Fibroblast of villous mesenchyme (primary cell): ENCODE results near the gene PGA5. TPM values are rescaled to one million over a fixed set of nuclear protein-coding genes. Genes with fewer than 3 reads are reported as not detected.

Source experiments
- DNase-seq: peaks from one replicate; pipeline ENCODE4 v3.0.0-alpha.2; 2010; ENCODE audit warnings: low read depth
- H3K4me3 ChIP-seq: 2 replicates; pipeline ENCODE4 v1.5.1; 2011; ENCODE audit warnings: low read depth, mild to moderate bottlenecking, low read length
- total RNA-seq: library from RNA; depleted of rRNA; stranded (reverse); fragments of >200 nt; gene quantifications from 2 replicates; pipeline ENCODE4 v1.2.3, GENCODE V29; 2012
- TF ChIP-seq, protein P1 (sequence below): IDR thresholded peaks from 2 replicates; pipeline ENCODE4 v1.5.1; 2012; ENCODE audit warnings: low read depth, mild to moderate bottlenecking, low read length; ENCODE audit not compliant: insufficient read depth

PGA5 gene
- total RNA-seq, 1 donor: not detected

DNA sequence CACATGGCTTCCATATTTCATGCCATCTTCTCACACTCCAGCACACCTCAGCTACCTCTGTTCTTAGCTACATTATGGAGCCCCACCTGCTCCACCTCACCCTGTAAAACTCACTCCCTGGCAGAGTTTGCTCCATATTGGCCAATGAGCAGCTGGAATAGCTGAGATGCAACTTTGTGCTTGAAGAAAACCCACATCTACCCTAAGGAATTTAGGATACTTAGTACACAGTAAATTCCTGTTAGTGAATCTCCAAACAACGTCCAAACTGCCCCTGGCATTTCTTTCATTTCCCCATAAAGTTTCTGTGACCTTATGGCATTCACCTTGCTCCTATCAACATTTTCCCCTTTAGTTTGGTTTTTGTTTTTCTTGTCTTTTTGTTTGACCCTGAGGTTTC lies 56.4 kb downstream of the PGA5 start:
- no peak for DNase-seq
- no peak overlapping the region for H3K4me3 ChIP-seq
- TF ChIP-seq, protein P1, sequence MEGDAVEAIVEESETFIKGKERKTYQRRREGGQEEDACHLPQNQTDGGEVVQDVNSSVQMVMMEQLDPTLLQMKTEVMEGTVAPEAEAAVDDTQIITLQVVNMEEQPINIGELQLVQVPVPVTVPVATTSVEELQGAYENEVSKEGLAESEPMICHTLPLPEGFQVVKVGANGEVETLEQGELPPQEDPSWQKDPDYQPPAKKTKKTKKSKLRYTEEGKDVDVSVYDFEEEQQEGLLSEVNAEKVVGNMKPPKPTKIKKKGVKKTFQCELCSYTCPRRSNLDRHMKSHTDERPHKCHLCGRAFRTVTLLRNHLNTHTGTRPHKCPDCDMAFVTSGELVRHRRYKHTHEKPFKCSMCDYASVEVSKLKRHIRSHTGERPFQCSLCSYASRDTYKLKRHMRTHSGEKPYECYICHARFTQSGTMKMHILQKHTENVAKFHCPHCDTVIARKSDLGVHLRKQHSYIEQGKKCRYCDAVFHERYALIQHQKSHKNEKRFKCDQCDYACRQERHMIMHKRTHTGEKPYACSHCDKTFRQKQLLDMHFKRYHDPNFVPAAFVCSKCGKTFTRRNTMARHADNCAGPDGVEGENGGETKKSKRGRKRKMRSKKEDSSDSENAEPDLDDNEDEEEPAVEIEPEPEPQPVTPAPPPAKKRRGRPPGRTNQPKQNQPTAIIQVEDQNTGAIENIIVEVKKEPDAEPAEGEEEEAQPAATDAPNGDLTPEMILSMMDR: no peak

DNA sequence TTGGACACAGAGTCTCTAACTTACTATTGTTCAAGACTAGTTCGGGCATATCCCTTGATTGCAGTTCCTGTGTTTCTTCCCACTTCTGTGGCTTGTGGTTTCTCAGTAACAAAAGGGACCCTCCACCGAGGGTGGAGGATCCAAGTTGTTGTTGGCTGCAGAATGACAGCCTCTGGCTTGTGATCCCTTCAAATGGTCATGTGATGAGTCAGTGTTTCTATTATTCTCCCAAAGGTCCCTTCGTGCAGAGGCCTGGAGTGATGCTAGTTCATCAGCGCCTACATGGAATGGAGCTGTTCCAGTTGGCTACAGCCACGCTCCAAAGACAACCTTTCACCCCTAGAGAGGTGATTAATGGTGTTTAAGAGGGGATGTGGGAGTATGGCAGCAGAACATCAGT lies 56.8 kb downstream of the PGA5 start:
- TF ChIP-seq, protein P1: no peak
- no peak overlapping the region for H3K4me3 ChIP-seq
- peak; percentile 76 for DNase-seq

DNA sequence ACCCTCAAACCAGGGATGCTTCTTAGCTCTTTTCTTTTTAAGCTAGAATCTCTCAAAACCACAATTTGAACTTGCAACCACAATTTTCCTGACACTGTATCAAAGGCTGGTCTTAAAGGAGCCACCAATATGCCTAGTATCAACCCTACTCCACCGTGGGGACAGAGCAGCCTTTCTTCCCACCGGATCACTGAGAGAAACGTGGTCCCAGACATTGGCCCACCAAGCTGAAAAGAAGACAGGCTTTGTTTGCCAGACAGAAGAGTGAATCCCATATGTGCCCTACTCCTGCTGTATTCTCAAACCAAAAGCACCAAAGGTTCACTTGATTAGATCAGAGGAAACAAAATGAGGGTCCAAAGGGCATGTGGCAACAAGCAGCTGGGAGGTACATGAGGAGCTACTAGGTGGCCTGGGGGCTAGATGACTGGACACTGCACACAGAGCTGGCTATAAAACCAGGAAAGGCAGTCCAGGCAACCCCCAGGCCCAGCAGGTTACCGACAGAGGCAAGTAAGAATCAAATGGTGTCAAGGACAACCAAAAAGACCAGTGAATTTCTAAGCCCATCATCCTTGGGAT lies 57.8 kb downstream of the PGA5 start:
- TF ChIP-seq, protein P1: no peak
- no peak overlapping the region for H3K4me3 ChIP-seq
- no peak for DNase-seq

Other genes with a start within 250 kb of the PGA5 start
- not detected in 2 replicates for gene CD5, start 138.7 kb upstream of the PGA5 start, total RNA-seq
- 15.1 and 15.5 TPM in 2 replicates for gene VPS37C, start 79.7 kb upstream of the PGA5 start, total RNA-seq
- 0.64 TPM in 1 of 2 replicates, not detected in the other for gene PGA3, start 37.7 kb upstream of the PGA5 start, total RNA-seq
- not detected in 2 replicates for gene PGA4, start 18.8 kb upstream of the PGA5 start, total RNA-seq
- 1.3 and 2.2 TPM in 2 replicates for gene VWCE, start 54.1 kb downstream of the PGA5 start, total RNA-seq
- 252 and 335 TPM in 2 replicates for gene DDB1, start 91.9 kb downstream of the PGA5 start, total RNA-seq
- 22.9 and 23.7 TPM in 2 replicates for gene TKFC, start 92.1 kb downstream of the PGA5 start, total RNA-seq
- gene CYB561A3, start 120.7 kb downstream of the PGA5 start, total RNA-seq: 124 and 144 TPM in 2 replicates
- 45.7 and 59.2 TPM in 2 replicates for gene TMEM138, start 121.2 kb downstream of the PGA5 start, total RNA-seq
- gene TMEM216, start 151.4 kb downstream of the PGA5 start, total RNA-seq: 10.6 and 14.2 TPM in 2 replicates
- gene CPSF7, start 188.8 kb downstream of the PGA5 start, total RNA-seq: 28.3 and 33.2 TPM in 2 replicates
- 36.4 and 37.6 TPM in 2 replicates for gene SDHAF2, start 188.9 kb downstream of the PGA5 start, total RNA-seq